Pancreas (tissue), 10 donors: ENCODE results near the gene TAF11L14. TPM values are rescaled to one million over a fixed set of nuclear protein-coding genes. Genes with fewer than 3 reads are reported as not detected.

Experiments used
- ATAC-seq, 4 donors: fragments of 200-7000 bp; cut with Tn5 transposase; one replicate each; pipeline versions ENCODE4 v1.8.0 to v1.9.1; 2020; ENCODE audit warnings: mild to moderate bottlenecking in 4 of 4, moderate library complexity in 4 of 4
- DNase-seq, 6 donors: peaks; one replicate each; pipeline ENCODE4 v3.0.0-alpha.2; 2020
- FAIRE-seq: peaks from 2 replicates; lab custom pipeline; 2012; peaks lifted over from hg19 to GRCh38; lab: Jason Lieb, UNC
- H3K27ac ChIP-seq, 4 donors: fragments of 200-600 bp; sonication (generic); 1 replicate in 3 of 4; 2 replicates in 1 of 4; pipeline versions ENCODE4 v1.5.0 to v1.8.0; 2020
- H3K27me3 ChIP-seq, 4 donors: fragments of 200-600 bp; one replicate each; pipeline ENCODE4 v1.8.0; 2021
- H3K36me3 ChIP-seq, 3 donors: fragments of 200-600 bp; sonication (generic) in 1 of 3; one replicate each; pipeline versions ENCODE4 v1.5.0 to v1.8.0; 2020 to 2021
- H3K4me1 ChIP-seq, 3 donors: fragments of 200-600 bp; one replicate each; pipeline ENCODE4 v1.8.0; 2021
- H3K4me3 ChIP-seq, 4 donors: fragments of 200-600 bp; sonication (generic) in 2 of 4; one replicate each; pipeline versions ENCODE4 v1.5.0 to v1.8.0; 2020 to 2021
- H3K9me3 ChIP-seq, 4 donors: fragments of 200-600 bp; one replicate each; pipeline ENCODE4 v1.8.0; 2021
- CTCF ChIP-seq, 4 donors: fragments of 200-600 bp; sonication (generic) in 3 of 4; IDR thresholded peaks; one replicate each; pipeline versions ENCODE4 v1.5.0 to v1.8.0; 2021; ENCODE audit warnings: antibody characterized with exemption in 4 of 4
- WGBS, 2 donors: extraction: QIAGEN DNeasy Blood & Tissue Kit; methylation state at CpG; one replicate each; pipeline ENCODE4 v1.1.7; 2013; 5-methylcytosine and 5-hydroxymethylcytosine counted together
- intact Hi-C, 3 donors: fragments of 100-400 bp; cut with DNase I; formaldehyde crosslinking; loops; one replicate each; pipeline versions ENCODE4 v1.11.1 to v1.14.2; 2022
- polyA plus RNA-seq, 2 donors: library from polyadenylated mRNA; stranded (reverse); fragments of 200-250 nt; gene quantifications; one replicate each; pipeline ENCODE4 v1.2.3, GENCODE V29; 2013
- total RNA-seq, 6 donors: library from RNA; stranded (reverse); fragmentation: NEBNext Ultra II Directional in 4 of 6; extraction: Animal tissue kit (Norgen Biotek cat#: 25700) in 4 of 6; gene quantifications; one replicate each; pipeline versions ENCODE4 v1.2.1 to v1.2.4, GENCODE V29; 2021 to 2023
- donor health status: healthy with polysubstance abuse.
- donor health status: DM: no; HTN: no; CAD: no; lungs with moderate emphysema.
- donor health status: DM: no; HTN: no; CAD: no.
- donor health status: control.
- donor health status: control.
- donor health status: Bipolar disorder and iron deficiency.
- donor health status: DM: yes; HTN: yes; CAD: no.
- donor health status: DM: no; HTN: no; CAD: no.
- donor health status: DM: no; HTN: no; CAD: no.
- donor health status: DM: yes; HTN: yes; CAD: no.

Gene TAF11L14
- total and polyA plus RNA-seq, 8 donors, result not detected

DNA sequence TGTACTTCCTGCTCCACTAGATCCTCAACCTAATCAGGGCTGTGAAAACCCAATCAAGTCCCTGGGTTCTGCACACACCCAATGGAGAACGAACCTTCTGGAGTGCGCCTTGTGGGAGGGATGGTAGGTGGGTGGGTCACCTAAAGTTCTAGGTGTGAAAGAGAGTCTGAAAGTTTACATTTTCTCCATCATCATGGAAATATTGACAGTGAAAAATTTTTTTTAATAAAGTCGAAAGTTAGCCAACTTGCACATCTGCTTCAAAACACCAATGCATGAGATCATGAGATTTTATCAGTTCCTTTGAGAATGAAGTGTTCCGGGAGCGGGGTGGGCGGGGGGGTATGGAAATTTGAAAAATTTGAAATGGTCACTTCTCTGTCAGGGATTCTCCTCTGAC, 21.7 kb downstream of the TAF11L14 start:
- FAIRE-seq, result no peak

GRCh38 chr5:17663182-17663581, 28.9 kb downstream of the TAF11L14 start:
- no peak for TF ChIP-seq CTCF (IDR thresholded peaks at IDR 0.05)
- 49 to 59% methylated on average over 8 of the region's 8 CpGs for WGBS, 2 donors
- Histone ChIP-seq H3K27ac (no peak overlapping the region), H3K9me3 (no peaks in the 10 kb centered on the region), H3K36me3 (no peaks in the 10 kb centered on the region), H3K27me3 (no peaks in the 10 kb centered on the region), H3K4me1 (no peaks in the 10 kb centered on the region), H3K4me3 (no peak overlapping the region)
- FAIRE-seq (no peak), ATAC-seq (no peak), DNase-seq (no peak)
- intact Hi-C loops, result no loop called here

More for the DNA sequence above, 21.7 kb downstream of the TAF11L14 start:
- no peak for ATAC-seq
- intact Hi-C loops, result no loop called here
- no peaks in the 10 kb centered on the region for H3K9me3 ChIP-seq
- no peak overlapping the region for H3K27ac ChIP-seq
- H3K4me1 ChIP-seq, result no peaks in the 10 kb centered on the region
- no peak for DNase-seq
- WGBS, 2 donors, result 51 to 65% methylated on average over 6 of the region's 6 CpGs
- H3K27me3 ChIP-seq, result no peaks in the 10 kb centered on the region
- no peak overlapping the region for H3K4me3 ChIP-seq
- TF ChIP-seq CTCF (IDR thresholded peaks at IDR 0.05), result no peak
- no peaks in the 10 kb centered on the region for H3K36me3 ChIP-seq

DNA sequence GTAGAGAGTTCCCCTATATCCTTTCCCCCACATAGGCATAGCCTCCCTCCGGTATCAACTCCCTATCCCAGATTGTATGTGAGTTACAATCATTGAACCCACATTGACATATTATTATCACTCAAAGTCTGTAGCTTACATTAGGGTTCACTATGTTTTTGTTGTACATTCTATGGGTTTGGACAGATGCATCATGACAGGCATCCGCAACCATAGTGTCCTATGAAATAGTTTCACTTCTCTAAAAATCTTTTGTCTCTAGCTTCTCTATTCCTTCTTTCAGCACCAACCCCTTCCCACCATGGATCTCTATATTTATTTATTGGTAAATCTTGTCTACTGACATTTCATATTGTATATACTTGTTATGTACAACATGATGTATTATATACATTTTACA, 31.6 kb downstream of the TAF11L14 start:
- ATAC-seq (no peak), DNase-seq (no peak), FAIRE-seq (no peak)
- intact Hi-C loops, result no loop called here
- Histone ChIP-seq H3K27me3 (no peaks in the 10 kb centered on the region), H3K4me3 (no peak overlapping the region), H3K36me3 (no peaks in the 10 kb centered on the region), H3K9me3 (no peaks in the 10 kb centered on the region), H3K27ac (no peak overlapping the region), H3K4me1 (no peaks in the 10 kb centered on the region)
- 88% methylated on average over 2 of the region's 2 CpGs for WGBS, 2 donors
- TF ChIP-seq CTCF (IDR thresholded peaks at IDR 0.05), result no peak

DNA sequence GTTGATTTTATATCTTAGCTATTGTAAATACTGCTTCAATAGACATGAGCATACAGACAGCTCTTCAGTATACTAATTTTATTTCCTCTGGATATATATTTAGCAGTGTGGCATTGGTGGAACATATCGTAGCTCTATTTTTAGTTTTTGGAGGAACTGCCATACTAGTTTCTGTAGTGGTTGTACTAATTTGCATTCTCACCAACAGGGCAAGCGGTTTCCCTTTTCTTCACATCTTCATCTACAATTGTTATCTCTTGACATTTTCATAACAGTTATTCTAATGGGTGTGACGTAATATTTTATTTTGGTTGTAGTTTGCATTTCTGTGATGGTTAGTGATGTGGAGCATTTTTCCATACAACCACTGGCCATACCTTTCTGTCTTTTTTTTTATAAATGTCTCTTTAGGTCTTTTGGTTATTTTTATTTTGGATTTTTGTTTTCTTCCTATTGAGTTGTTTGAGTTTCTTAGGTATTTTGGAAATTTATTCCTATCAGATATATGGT, 32.5 kb downstream of the TAF11L14 start:
- ATAC-seq, result no peak
- Histone ChIP-seq H3K27me3 (no peaks in the 10 kb centered on the region), H3K4me1 (no peaks in the 10 kb centered on the region), H3K9me3 (no peaks in the 10 kb centered on the region), H3K4me3 (no peak overlapping the region), H3K36me3 (no peaks in the 10 kb centered on the region), H3K27ac (no peak overlapping the region)
- intact Hi-C loops, result no loop called here
- FAIRE-seq, result no peak
- DNase-seq, result no peak
- WGBS, 2 donors, result 73 to 91% methylated on average over 3 of the region's 3 CpGs
- TF ChIP-seq CTCF (IDR thresholded peaks at IDR 0.05), result no peak

DNA sequence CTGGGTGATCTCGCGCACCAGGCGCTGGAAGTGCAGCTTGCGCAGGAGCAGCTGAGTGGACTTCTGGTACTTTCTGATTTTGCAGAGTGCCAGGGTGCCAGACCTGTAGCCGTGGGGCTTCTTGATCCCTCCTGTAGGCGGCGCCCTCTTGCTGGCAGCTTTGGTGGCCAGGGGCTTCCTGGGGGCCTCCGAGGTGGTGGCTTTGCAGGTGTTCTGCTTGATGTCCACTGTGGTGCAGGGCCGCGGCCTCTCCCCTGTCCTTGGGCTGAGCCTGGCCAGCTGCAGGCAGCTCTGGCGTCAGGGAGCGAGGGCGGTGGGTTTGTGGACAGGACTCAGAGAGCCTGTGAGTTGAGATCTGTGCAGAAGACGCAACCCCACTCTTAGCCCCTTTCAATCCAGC, 36.1 kb downstream of the TAF11L14 start:
- H3K27ac ChIP-seq, result no peak overlapping the region
- no peak for TF ChIP-seq CTCF (IDR thresholded peaks at IDR 0.05)
- no peak overlapping the region for H3K4me3 ChIP-seq
- no peaks in the 10 kb centered on the region for H3K4me1 ChIP-seq
- DNase-seq (peak in 1 of 6 donors; percentile 64), ATAC-seq (no peak), FAIRE-seq (no peak)
- intact Hi-C loops, result no loop called here
- H3K9me3 ChIP-seq, result no peaks in the 10 kb centered on the region
- WGBS, 2 donors, result 84 to 94% methylated on average over 13 to 14 of the region's 14 CpGs
- no peaks in the 10 kb centered on the region for H3K27me3 ChIP-seq
- H3K36me3 ChIP-seq, result no peaks in the 10 kb centered on the region
